Measurements from ENCODE around the gene PPP4R1. TPM values are rescaled to one million over a fixed set of nuclear protein-coding genes. Genes with fewer than 3 reads are reported as not detected.

PPP4R1 gene
- total and polyA plus RNA-seq, 8 donors, result 13.7 to 55.1 (median 34.8) TPM

DNA sequence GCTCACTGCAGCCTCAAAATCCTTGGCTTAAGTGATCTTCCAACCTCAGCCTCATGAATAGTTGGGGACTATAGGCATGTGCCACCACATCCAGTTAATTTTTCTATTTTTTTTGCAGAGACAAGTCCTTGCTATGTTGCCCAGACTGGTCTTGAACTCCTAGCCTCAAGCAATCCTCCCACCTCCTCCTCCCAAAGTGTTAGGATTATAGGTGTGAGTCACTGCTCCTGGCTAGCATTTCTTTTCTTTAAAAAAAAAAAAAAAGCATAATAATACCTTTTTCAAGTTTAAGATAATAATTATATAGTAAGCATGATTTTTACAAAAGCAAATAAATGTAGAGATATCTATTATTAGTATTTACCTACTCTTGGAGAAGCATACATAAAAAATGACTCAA lies 36.1 kb downstream of the PPP4R1 start:
- FAIRE-seq, result no peak
- ATAC-seq, result no peak
- DNase-seq, result no peak
- intact Hi-C loops (cut with DNase I), result loop anchor here in 1 of 3 donors (10.0 kb wide), 1 partner anchor 146 kb away; no protein-coding TSS in a partner anchor
- TF ChIP-seq, protein P1, sequence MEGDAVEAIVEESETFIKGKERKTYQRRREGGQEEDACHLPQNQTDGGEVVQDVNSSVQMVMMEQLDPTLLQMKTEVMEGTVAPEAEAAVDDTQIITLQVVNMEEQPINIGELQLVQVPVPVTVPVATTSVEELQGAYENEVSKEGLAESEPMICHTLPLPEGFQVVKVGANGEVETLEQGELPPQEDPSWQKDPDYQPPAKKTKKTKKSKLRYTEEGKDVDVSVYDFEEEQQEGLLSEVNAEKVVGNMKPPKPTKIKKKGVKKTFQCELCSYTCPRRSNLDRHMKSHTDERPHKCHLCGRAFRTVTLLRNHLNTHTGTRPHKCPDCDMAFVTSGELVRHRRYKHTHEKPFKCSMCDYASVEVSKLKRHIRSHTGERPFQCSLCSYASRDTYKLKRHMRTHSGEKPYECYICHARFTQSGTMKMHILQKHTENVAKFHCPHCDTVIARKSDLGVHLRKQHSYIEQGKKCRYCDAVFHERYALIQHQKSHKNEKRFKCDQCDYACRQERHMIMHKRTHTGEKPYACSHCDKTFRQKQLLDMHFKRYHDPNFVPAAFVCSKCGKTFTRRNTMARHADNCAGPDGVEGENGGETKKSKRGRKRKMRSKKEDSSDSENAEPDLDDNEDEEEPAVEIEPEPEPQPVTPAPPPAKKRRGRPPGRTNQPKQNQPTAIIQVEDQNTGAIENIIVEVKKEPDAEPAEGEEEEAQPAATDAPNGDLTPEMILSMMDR (IDR thresholded peaks at IDR 0.05), result no peak
- H3K9me3 ChIP-seq, result no peaks in the 10 kb centered on the region
- peaks cover 0 to 4% (median 0%) of the 10 kb centered on the region in 3 donors for H3K4me1 ChIP-seq
- H3K27me3 ChIP-seq, result no peaks in the 10 kb centered on the region
- H3K27ac ChIP-seq, result no peak overlapping the region
- H3K36me3 ChIP-seq, result peaks cover 3 to 29% (median 10%) of the 10 kb centered on the region in 3 donors
- H3K4me3 ChIP-seq, result no peak overlapping the region

DNA sequence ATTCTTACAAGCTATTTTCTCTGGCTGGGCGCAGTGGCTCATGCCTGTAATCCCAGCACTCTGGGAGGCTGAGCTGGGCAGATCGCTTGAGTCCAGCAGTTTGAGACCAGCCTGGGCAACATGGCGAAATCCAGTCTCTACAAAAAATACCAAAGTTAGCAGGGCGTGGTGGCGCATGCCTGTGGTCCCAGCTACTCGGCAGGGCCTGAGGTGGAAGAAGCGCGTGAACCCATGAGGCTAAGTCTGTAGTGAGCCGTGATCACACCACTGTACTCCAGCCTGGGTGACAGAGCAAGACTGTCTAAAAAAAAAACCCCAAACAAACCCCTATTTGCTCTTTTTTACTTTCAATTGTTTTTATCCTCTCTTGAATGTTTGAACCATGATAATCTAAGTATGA lies 37.0 kb downstream of the PPP4R1 start:
- whole genome bisulfite sequencing, 2 donors, result 91 to 98% methylated on average over 9 of the region's 9 CpGs
- Histone ChIP-seq H3K27ac (no peak overlapping the region), H3K36me3 (peaks cover 3 to 22% (median 7%) of the 10 kb centered on the region in 3 donors), H3K4me3 (no peak overlapping the region), H3K9me3 (no peaks in the 10 kb centered on the region), H3K27me3 (no peaks in the 10 kb centered on the region), H3K4me1 (peaks cover 0 to 4% (median 0%) of the 10 kb centered on the region in 3 donors)
- no peak for ATAC-seq
- DNase-seq, result no peak
- TF ChIP-seq, protein P1 (IDR thresholded peaks at IDR 0.05), result no peak
- no peak for FAIRE-seq
- intact Hi-C loops (cut with DNase I), result loop anchor here in 1 of 3 donors (10.0 kb wide), 1 partner anchor 147 kb away; no protein-coding TSS in a partner anchor

DNA sequence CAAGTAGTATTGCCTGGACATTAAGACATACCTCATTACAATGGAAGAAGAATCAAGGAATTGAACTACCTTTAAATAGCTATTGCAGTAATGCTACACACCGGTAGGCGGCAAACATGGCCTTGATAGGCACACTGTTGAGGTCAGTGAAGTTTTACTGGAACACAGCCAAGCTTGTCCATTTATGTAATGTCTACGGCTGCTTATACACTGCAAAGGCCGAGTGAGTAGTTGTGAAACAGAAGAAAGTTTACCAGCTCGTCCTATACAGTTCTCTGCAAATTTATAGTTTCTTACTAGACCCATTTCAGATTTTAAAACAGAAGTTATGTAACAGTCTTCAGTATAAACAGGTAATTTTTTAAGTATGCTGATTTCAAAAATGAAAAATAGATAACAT lies 38.8 kb downstream of the PPP4R1 start:
- intact Hi-C loops (cut with DNase I), result loop anchor here in 1 of 3 donors (10.0 kb wide), 1 partner anchor 149 kb away; no protein-coding TSS in a partner anchor
- Histone ChIP-seq H3K4me3 (no peak overlapping the region), H3K27me3 (no peaks in the 10 kb centered on the region), H3K27ac (peak overlapping the region in 1 of 4 donors; percentile 36), H3K9me3 (no peaks in the 10 kb centered on the region), H3K36me3 (peaks cover 3 to 14% (median 5%) of the 10 kb centered on the region in 3 donors), H3K4me1 (peaks cover 0 to 4% (median 0%) of the 10 kb centered on the region in 3 donors)
- DNase-seq (peak; percentile 72 to 88 (median 79)), FAIRE-seq (peak; percentile 87), ATAC-seq (peak; percentile 98 to 100 (median 99))
- 3 to 4% methylated on average over 5 of the region's 5 CpGs for WGBS, 2 donors
- TF ChIP-seq, protein P1 (IDR thresholded peaks at IDR 0.05), result peak; percentile 65 to 82 (median 69)

DNA sequence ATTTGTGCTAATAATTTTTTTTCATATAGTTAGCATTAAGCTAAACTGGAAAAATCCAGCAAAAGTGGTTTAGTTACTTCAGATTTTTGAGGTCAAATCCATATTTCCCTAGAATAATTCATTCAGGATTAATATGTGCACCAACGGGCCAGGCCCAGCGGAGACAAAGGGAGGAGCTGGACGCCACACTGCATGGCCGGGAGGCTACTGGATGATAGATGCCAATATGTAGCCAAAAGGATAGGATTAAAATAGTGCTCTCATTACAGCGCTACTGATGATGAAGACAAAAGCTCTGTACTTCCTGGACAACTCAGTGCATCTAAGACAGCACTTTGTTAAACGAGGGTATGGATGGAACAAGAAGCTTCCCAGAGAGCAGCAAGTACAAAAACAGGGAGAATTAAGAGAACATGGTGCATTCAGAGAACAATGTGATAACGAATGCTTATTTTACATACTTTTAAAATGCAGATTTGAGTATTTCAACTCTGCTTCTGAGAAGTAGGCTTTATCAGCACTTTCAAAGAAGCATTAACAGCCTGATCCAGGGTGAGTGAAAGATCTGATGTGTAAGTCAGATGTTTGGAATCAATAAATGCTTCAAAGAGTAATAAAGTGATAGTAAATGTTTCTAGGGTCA lies 39.8 kb downstream of the PPP4R1 start:
- no peak for DNase-seq
- intact Hi-C loops (cut with DNase I), result loop anchor here in 1 of 3 donors (10.0 kb wide), 1 partner anchor 150 kb away; no protein-coding TSS in a partner anchor

More for the DNA sequence above, 39.8 kb downstream of the PPP4R1 start:
- no peak overlapping the region for H3K4me3 ChIP-seq
- no peaks in the 10 kb centered on the region for H3K9me3 ChIP-seq
- H3K27me3 ChIP-seq, result no peaks in the 10 kb centered on the region
- H3K4me1 ChIP-seq, result peaks cover 0 to 4% (median 0%) of the 10 kb centered on the region in 3 donors
- H3K27ac ChIP-seq, result no peak overlapping the region
- 91 to 93% methylated on average over 7 of the region's 7 CpGs for WGBS, 2 donors
- TF ChIP-seq, protein P1 (IDR thresholded peaks at IDR 0.05), result no peak
- ATAC-seq, result no peak
- FAIRE-seq, result no peak
- peaks cover 3 to 8% (median 4%) of the 10 kb centered on the region in 3 donors for H3K36me3 ChIP-seq

Data from pancreas (tissue), 10 donors.